Activated CD4-positive, alpha-beta memory T cell treated with anti-CD3 and anti-CD28 coated beads for 36 hours (primary cell): ENCODE data around the gene GTPBP8. TPM values are rescaled to one million over a fixed set of nuclear protein-coding genes. Genes with fewer than 3 reads are reported as not detected.

Experiments used
- CTCF ChIA-PET: fragments of 350-600 bp; sonication (Branson Sonifier 250); formaldehyde crosslinking; loops from one replicate; lab custom pipeline; 2021; ENCODE audit warnings: antibody characterized with exemption, inconsistent platforms; lab: Charles Lee
- POLR2A ChIA-PET: fragments of 350-600 bp; sonication (Branson Sonifier 250); formaldehyde crosslinking; loops from one replicate; lab custom pipeline; 2021; ENCODE audit warnings: antibody characterized with exemption; lab: Charles Lee
- DNase-seq: peaks from one replicate; pipeline ENCODE4 v3.0.0-alpha.2; 2020
- H3K27ac Mint-ChIP-seq: one replicate; pipeline ENCODE4 v1.8.0; 2021; ENCODE audit warnings: mixed read lengths
- H3K27me3 Mint-ChIP-seq: one replicate; pipeline ENCODE4 v1.8.0; 2021; ENCODE audit warnings: mixed read lengths
- H3K36me3 Mint-ChIP-seq: one replicate; pipeline ENCODE4 v1.8.0; 2021; ENCODE audit warnings: mixed read lengths
- H3K4me1 Mint-ChIP-seq: one replicate; pipeline ENCODE4 v1.8.0; 2021; ENCODE audit warnings: low read depth, mixed read lengths
- H3K4me3 Mint-ChIP-seq: one replicate; pipeline ENCODE4 v1.8.0; 2021; ENCODE audit warnings: mild to moderate bottlenecking, mixed read lengths
- H3K9me3 Mint-ChIP-seq: one replicate; pipeline ENCODE4 v1.8.0; 2021; ENCODE audit warnings: mixed read lengths
- intact Hi-C: fragments of 100-400 bp; cut with micrococcal nuclease; formaldehyde crosslinking; loops from one replicate; pipeline ENCODE4 v1.15.1; 2023
- total RNA-seq, 2 experiments: library from RNA; stranded (reverse); gene quantifications; one replicate each; pipeline ENCODE4 v1.2.3, GENCODE V29; 2021

The GTPBP8 gene
- 10 to 100 TPM; 34.7 to 35.7 TPM for total RNA-seq

- Mint-ChIP-seq H3K27ac (peak within 1 kb of the TSS; percentile 94), H3K27me3 (no peaks in the 10 kb centered on the region), H3K9me3 (no peaks in the 10 kb centered on the region), H3K4me3 (peak within 1 kb of the TSS; percentile 91), H3K4me1 (peaks cover 57% of the 10 kb centered on the region), H3K36me3 (peaks cover 9% of the 10 kb centered on the region)
- DNase-seq, result peak; percentile 93
- ChIA-PET CTCF (interaction anchor here (0.8 to 5.1 kb wide), 11 partner anchors 8 to 348 kb away, joined by 3 to 36 read pairs (median 4); partner anchors contain the start of gene CD200R1), POLR2A (interaction anchor here (0.7 to 1.8 kb wide), 8 partner anchors 8 to 429 kb away, joined by 3 to 15 read pairs (median 6); partner anchors contain the start of genes ATG3, CD200R1 and SLC35A5)
- intact Hi-C loops, result loop anchor here (1.0 kb wide), 5 partner anchors 9 to 429 kb away; partner anchors contain the start of gene SLC35A5
These were observed at the start of gene GTPBP8 for GRCh38 chr3:112990672-112991602. Gene GTPBP8, plus strand, starts transcription at chr3:112990984. Its CDS starts 16 bp downstream, at chr3:112991000.

GRCh38 chr3:112948346-112948838 is 42.4 kb upstream of the GTPBP8 start:
- CTCF ChIA-PET, result no interaction called here
- intact Hi-C loops, result no loop called here
- peaks cover 31% of the 10 kb centered on the region for H3K9me3 Mint-ChIP-seq
- H3K27ac Mint-ChIP-seq, result no peak overlapping the region
- POLR2A ChIA-PET, result no interaction called here
- H3K4me3 Mint-ChIP-seq, result no peak overlapping the region
- no peaks in the 10 kb centered on the region for H3K27me3 Mint-ChIP-seq
- peaks cover 26% of the 10 kb centered on the region for H3K36me3 Mint-ChIP-seq
- H3K4me1 Mint-ChIP-seq, result peaks cover 43% of the 10 kb centered on the region
- DNase-seq, result no peak

- H3K36me3 Mint-ChIP-seq, result peaks cover 14% of the 10 kb centered on the region
- CTCF ChIA-PET, result interaction anchor here (1.0 kb wide), 1 partner anchor 222 kb away, joined by 3 read pairs; no protein-coding TSS in a partner anchor
- H3K4me3 Mint-ChIP-seq, result no peak overlapping the region
- H3K9me3 Mint-ChIP-seq, result peaks cover 23% of the 10 kb centered on the region
- no peak overlapping the region for H3K27ac Mint-ChIP-seq
- POLR2A ChIA-PET, result no interaction called here
- peaks cover 46% of the 10 kb centered on the region for H3K4me1 Mint-ChIP-seq
- intact Hi-C loops, result loop anchor here (5.0 kb wide), 2 partner anchors 219 to 279 kb away; no protein-coding TSS in a partner anchor
- no peaks in the 10 kb centered on the region for H3K27me3 Mint-ChIP-seq
- DNase-seq, result no peak
These were observed 34.4 kb upstream of the GTPBP8 start for GRCh38 chr3:112956351-112956750.

GRCh38 chr3:112958811-112959560 is 31.8 kb upstream of the GTPBP8 start:
- DNase-seq, result peak; percentile 42
- Mint-ChIP-seq H3K4me3 (peak overlapping the region; percentile 69), H3K9me3 (peaks cover 34% of the 10 kb centered on the region), H3K4me1 (peaks cover 48% of the 10 kb centered on the region), H3K27ac (peak overlapping the region; percentile 78), H3K36me3 (peaks cover 33% of the 10 kb centered on the region), H3K27me3 (no peaks in the 10 kb centered on the region)
- intact Hi-C loops, result loop anchor here (1.0 to 5.0 kb wide), 3 partner anchors 14 to 282 kb away; no protein-coding TSS in a partner anchor
- POLR2A ChIA-PET, result interaction anchor here (1.5 to 1.6 kb wide), 2 partner anchors 16 to 32 kb away, joined by 3 to 8 read pairs; partner anchors contain the start of genes CD200R1 and GTPBP8
- CTCF ChIA-PET, result interaction anchor here (1.4 to 1.5 kb wide), 2 partner anchors 16 to 224 kb away, joined by 3 to 7 read pairs; partner anchors contain the start of gene CD200R1

- peaks cover 59% of the 10 kb centered on the region for H3K4me1 Mint-ChIP-seq
- ChIA-PET CTCF (no interaction called here), POLR2A (no interaction called here)
- H3K36me3 Mint-ChIP-seq, result peaks cover 39% of the 10 kb centered on the region
- intact Hi-C loops, result no loop called here
- no peak overlapping the region for H3K27ac Mint-ChIP-seq
- no peak overlapping the region for H3K4me3 Mint-ChIP-seq
- no peak for DNase-seq
- H3K9me3 Mint-ChIP-seq, result peaks cover 34% of the 10 kb centered on the region
- no peaks in the 10 kb centered on the region for H3K27me3 Mint-ChIP-seq
These were observed 27.1 kb upstream of the GTPBP8 start for GRCh38 chr3:112963683-112964082.

GRCh38 chr3:112965656-112966055 is 25.1 kb upstream of the GTPBP8 start:
- ChIA-PET CTCF (interaction anchor here (2.4 to 4.4 kb wide), 2 partner anchors 14 to 231 kb away, joined by 10 to 29 read pairs; no protein-coding TSS in a partner anchor), POLR2A (interaction anchor here (0.5 kb wide), 1 partner anchor 48 kb away, joined by 4 read pairs; no protein-coding TSS in a partner anchor)
- H3K27ac Mint-ChIP-seq, result no peak overlapping the region
- H3K36me3 Mint-ChIP-seq, result peaks cover 39% of the 10 kb centered on the region
- H3K4me3 Mint-ChIP-seq, result no peak overlapping the region
- peaks cover 34% of the 10 kb centered on the region for H3K9me3 Mint-ChIP-seq
- intact Hi-C loops, result no loop called here
- H3K4me1 Mint-ChIP-seq, result peaks cover 60% of the 10 kb centered on the region
- no peaks in the 10 kb centered on the region for H3K27me3 Mint-ChIP-seq
- no peak for DNase-seq

- ChIA-PET CTCF (interaction anchor here (1.7 to 4.4 kb wide), 3 partner anchors 13 to 323 kb away, joined by 4 to 29 read pairs (median 10); no protein-coding TSS in a partner anchor), POLR2A (no interaction called here)
- no peaks in the 10 kb centered on the region for H3K27me3 Mint-ChIP-seq
- intact Hi-C loops, result no loop called here
- peaks cover 61% of the 10 kb centered on the region for H3K4me1 Mint-ChIP-seq
- peaks cover 37% of the 10 kb centered on the region for H3K36me3 Mint-ChIP-seq
- DNase-seq, result no peak
- no peak overlapping the region for H3K4me3 Mint-ChIP-seq
- no peak overlapping the region for H3K27ac Mint-ChIP-seq
- peaks cover 33% of the 10 kb centered on the region for H3K9me3 Mint-ChIP-seq
These were observed 24.2 kb upstream of the GTPBP8 start for GRCh38 chr3:112966633-112967032.

GRCh38 chr3:112967425-112967824 is 23.4 kb upstream of the GTPBP8 start:
- no peaks in the 10 kb centered on the region for H3K27me3 Mint-ChIP-seq
- H3K4me3 Mint-ChIP-seq, result no peak overlapping the region
- peaks cover 62% of the 10 kb centered on the region for H3K4me1 Mint-ChIP-seq
- H3K27ac Mint-ChIP-seq, result peak overlapping the region; percentile 23
- no peak for DNase-seq
- H3K9me3 Mint-ChIP-seq, result peaks cover 28% of the 10 kb centered on the region
- intact Hi-C loops, result no loop called here
- ChIA-PET CTCF (interaction anchor here (1.1 to 4.4 kb wide), 4 partner anchors 9 to 324 kb away, joined by 3 to 29 read pairs (median 7); no protein-coding TSS in a partner anchor), POLR2A (no interaction called here)
- peaks cover 32% of the 10 kb centered on the region for H3K36me3 Mint-ChIP-seq

- Mint-ChIP-seq H3K9me3 (peaks cover 25% of the 10 kb centered on the region), H3K27me3 (no peaks in the 10 kb centered on the region), H3K4me1 (peaks cover 65% of the 10 kb centered on the region), H3K4me3 (no peak overlapping the region), H3K36me3 (peaks cover 29% of the 10 kb centered on the region), H3K27ac (peak overlapping the region; percentile 23)
- DNase-seq, result no peak
- intact Hi-C loops, result no loop called here
- POLR2A ChIA-PET, result no interaction called here
- CTCF ChIA-PET, result interaction anchor here (1.1 to 4.4 kb wide), 3 partner anchors 8 to 324 kb away, joined by 3 to 29 read pairs (median 4); no protein-coding TSS in a partner anchor
These were observed 23.0 kb upstream of the GTPBP8 start for GRCh38 chr3:112967828-112968227.

- POLR2A ChIA-PET, result interaction anchor here (1.0 to 2.9 kb wide), 3 partner anchors 15 to 235 kb away, joined by 3 to 8 read pairs (median 7); no protein-coding TSS in a partner anchor
- Mint-ChIP-seq H3K4me3 (peak overlapping the region; percentile 49), H3K27ac (no peak overlapping the region), H3K4me1 (peaks cover 86% of the 10 kb centered on the region), H3K9me3 (no peaks in the 10 kb centered on the region), H3K27me3 (no peaks in the 10 kb centered on the region), H3K36me3 (no peaks in the 10 kb centered on the region)
- CTCF ChIA-PET, result interaction anchor here (1.4 to 6.3 kb wide), 5 partner anchors 13 to 390 kb away, joined by 3 to 69 read pairs (median 5); no protein-coding TSS in a partner anchor
- DNase-seq, result no peak
- intact Hi-C loops, result loop anchor here (5.0 to 10.0 kb wide), 2 partner anchors 637 to 830 kb away; partner anchors contain the start of gene CD200
These were observed 18.6 kb upstream of the GTPBP8 start for GRCh38 chr3:112972158-112972557.
